Ovary (tissue), 9 donors: ENCODE results near the gene SLCO3A1. TPM values are rescaled to one million over a fixed set of nuclear protein-coding genes. Genes with fewer than 3 reads are reported as not detected.

Source experiments
- DNase-seq, 5 donors: peaks; one replicate each; pipeline ENCODE4 v3.0.0-alpha.2; 2019 to 2020
- H3K27ac ChIP-seq, 2 donors: fragments of 200-600 bp; one replicate each; pipeline versions ENCODE4 v1.5.1 to v1.8.0; 2019 to 2022
- H3K27me3 ChIP-seq: fragments of 200-600 bp; one replicate; pipeline ENCODE4 v1.8.0; 2022
- H3K36me3 ChIP-seq: fragments of 200-600 bp; sonication (generic); one replicate; pipeline ENCODE4 v1.5.1; 2019
- H3K4me1 ChIP-seq: one replicate; pipeline ENCODE4 v1.8.1; 2013; ENCODE audit warnings: mild to moderate bottlenecking, moderate library complexity; ENCODE audit not compliant: insufficient read depth
- H3K4me3 ChIP-seq: fragments of 200-600 bp; sonication (generic); one replicate; pipeline ENCODE4 v1.5.1; 2017
- H3K9me3 ChIP-seq, 2 donors: fragments of 200-600 bp in 1 of 2; sonication (generic) in 1 of 2; one replicate each; pipeline versions ENCODE4 v1.5.1 to v1.8.1; 2013 to 2019; ENCODE audit warnings: mild to moderate bottlenecking in 1 of 2, moderate library complexity in 1 of 2
- CTCF ChIP-seq, 3 donors: fragments of 450-650 bp in 2 of 3; fragments of 200-600 bp in 1 of 3; IDR thresholded peaks; one replicate each; pipeline versions ENCODE4 v1.5.1 to v1.8.0; 2016 to 2022; ENCODE audit warnings: antibody characterized with exemption in 3 of 3, mild to moderate bottlenecking in 1 of 3
- EP300 ChIP-seq: sonication (generic); formaldehyde crosslinking; IDR thresholded peaks from one replicate; pipeline ENCODE4 v1.6.1; 2017; ENCODE audit warnings: antibody characterized with exemption
- POLR2A ChIP-seq: fragments of 450-650 bp; IDR thresholded peaks from one replicate; pipeline ENCODE4 v1.6.1; 2017; ENCODE audit warnings: antibody characterized with exemption, mild to moderate bottlenecking, moderate library complexity
- WGBS, 3 donors: extraction: QIAGEN DNeasy Blood & Tissue Kit in 1 of 3; methylation state at CpG; one replicate each; pipeline versions ENCODE4 v1.1.5 to v1.1.7; 2013 to 2017; 5-methylcytosine and 5-hydroxymethylcytosine counted together
- intact Hi-C, 4 donors: fragments of 100-400 bp; cut with DNase I; formaldehyde crosslinking; loops; one replicate each; pipeline versions ENCODE4 v1.11.0 to v1.15.1; 2022 to 2023
- polyA plus RNA-seq, 2 donors: library from polyadenylated mRNA; stranded (reverse); fragments of 200-250 nt in 1 of 2; fragments of 350-450 nt in 1 of 2; fragmentation: Illumina TruSeq in 1 of 2; extraction: RNeasy Lipid Tissue Mini Kit (QIAGEN cat#74804) in 1 of 2; gene quantifications; one replicate each; pipeline ENCODE4 v1.2.3, GENCODE V29; 2013 to 2014
- total RNA-seq, 7 donors: library from RNA; depleted of rRNA in 2 of 7; stranded (reverse); fragments of >200 nt in 2 of 7; fragmentation: NEBNext Ultra II Directional in 3 of 7; extraction: Animal tissue kit (Norgen Biotek cat#: 25700) in 3 of 7; gene quantifications; one replicate each; pipeline versions ENCODE4 v1.1.0 to v1.2.4, GENCODE V29; 2016 to 2023
- donor health status: DM: no; HTN: no; CAD: no; lungs with moderate emphysema.
- donor health status: DM: no; HTN: no; CAD: no.
- donor health status: Bipolar disorder and iron deficiency.
- donor health status: DM: yes; HTN: yes; CAD: no.
- donor health status: DM: no; HTN: no; CAD: no.
- donor health status: DM: yes; HTN: yes; CAD: no.

Gene SLCO3A1
- total and polyA plus RNA-seq, 9 donors, result 5.0 to 20.0 (median 12.5) TPM

- DNase-seq, result no peak
- 41 to 69% (median 51%) methylated on average over 4 of the region's 4 CpGs for WGBS, 3 donors
- Histone ChIP-seq H3K9me3 (no peaks in the 10 kb centered on the region), H3K36me3 (no peaks in the 10 kb centered on the region), H3K4me1 (no peaks in the 10 kb centered on the region), H3K27ac (no peak overlapping the region), H3K27me3 (no peaks in the 10 kb centered on the region), H3K4me3 (no peak overlapping the region)
- intact Hi-C loops, result no loop called here
- TF ChIP-seq CTCF (IDR thresholded peaks at IDR 0.05) (no peak), POLR2A (no peak), EP300 (no peak)
Measured at GRCh38 chr15:92189166-92189565, 335.7 kb downstream of the SLCO3A1 start.

DNA sequence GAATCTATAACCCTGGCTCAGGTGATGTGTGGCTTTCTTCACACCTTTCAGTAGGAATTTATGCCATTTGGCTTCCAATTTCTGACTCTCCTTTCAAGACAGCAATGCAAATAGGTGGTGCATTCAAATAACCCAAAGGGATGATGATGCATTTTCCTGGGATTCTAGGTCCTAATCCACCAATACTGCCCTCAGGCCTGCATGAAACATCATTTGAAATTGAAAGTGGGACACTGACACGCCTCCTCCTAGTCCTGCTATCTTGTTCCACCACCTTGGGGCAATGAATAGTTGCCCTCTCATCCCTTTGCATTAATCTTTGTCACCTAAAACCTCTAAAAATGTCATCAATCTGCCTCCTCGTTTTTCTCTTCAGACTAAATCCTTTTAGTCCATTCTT, 341.7 kb downstream of the SLCO3A1 start:
- intact Hi-C loops, result no loop called here
- no peak for DNase-seq
- H3K4me1 ChIP-seq, result no peaks in the 10 kb centered on the region
- no peaks in the 10 kb centered on the region for H3K27me3 ChIP-seq
- H3K27ac ChIP-seq, result no peak overlapping the region
- H3K9me3 ChIP-seq, result no peaks in the 10 kb centered on the region
- no peak for TF ChIP-seq POLR2A
- TF ChIP-seq CTCF (IDR thresholded peaks at IDR 0.05), result no peak
- TF ChIP-seq EP300, result no peak
- H3K4me3 ChIP-seq, result no peak overlapping the region
- 41 to 45% (median 43%) methylated on average over 2 of the region's 2 CpGs for WGBS, 3 donors
- H3K36me3 ChIP-seq, result no peaks in the 10 kb centered on the region

GRCh38 chr15:92196342-92196741, 342.8 kb downstream of the SLCO3A1 start:
- WGBS, 3 donors, result 73 to 82% (median 81%) methylated on average over 4 of the region's 4 CpGs
- Histone ChIP-seq H3K4me3 (no peak overlapping the region), H3K9me3 (no peaks in the 10 kb centered on the region), H3K4me1 (no peaks in the 10 kb centered on the region), H3K27me3 (no peaks in the 10 kb centered on the region), H3K27ac (no peak overlapping the region), H3K36me3 (no peaks in the 10 kb centered on the region)
- intact Hi-C loops, result no loop called here
- no peak for TF ChIP-seq POLR2A
- no peak for TF ChIP-seq EP300
- TF ChIP-seq CTCF (IDR thresholded peaks at IDR 0.05), result no peak
- no peak for DNase-seq

- Histone ChIP-seq H3K9me3 (no peaks in the 10 kb centered on the region), H3K4me3 (no peak overlapping the region), H3K27me3 (no peaks in the 10 kb centered on the region), H3K36me3 (no peaks in the 10 kb centered on the region), H3K4me1 (no peaks in the 10 kb centered on the region), H3K27ac (no peak overlapping the region)
- intact Hi-C loops, result no loop called here
- TF ChIP-seq POLR2A (no peak), CTCF (IDR thresholded peaks at IDR 0.05) (no peak), EP300 (no peak)
- DNase-seq, result no peak
- 25 to 37% (median 28%) methylated on average over 2 of the region's 2 CpGs for whole genome bisulfite sequencing, 3 donors
Measured at GRCh38 chr15:92197746-92198145, 344.2 kb downstream of the SLCO3A1 start.

- DNase-seq, result no peak
- Histone ChIP-seq H3K27ac (no peak overlapping the region), H3K36me3 (no peaks in the 10 kb centered on the region), H3K27me3 (no peaks in the 10 kb centered on the region), H3K4me1 (no peaks in the 10 kb centered on the region), H3K4me3 (no peak overlapping the region), H3K9me3 (no peaks in the 10 kb centered on the region)
- TF ChIP-seq POLR2A (no peak), EP300 (no peak), CTCF (IDR thresholded peaks at IDR 0.05) (no peak)
- 35 to 88% (median 60%) methylated on average over 2 of the region's 2 CpGs for WGBS, 3 donors
- intact Hi-C loops, result no loop called here
Measured at GRCh38 chr15:92200891-92201290, 347.4 kb downstream of the SLCO3A1 start.
